Naive B cell (primary cell): ENCODE data around the gene C1QL1. TPM values are rescaled to one million over a fixed set of nuclear protein-coding genes. Genes with fewer than 3 reads are reported as not detected.

Source experiments
- ATAC-seq, 2 donors: fragments of 150-1000 bp; cut with Tn5 transposase; 2 replicates each; pipeline ENCODE4 v1.10.0; 2021; ENCODE audit warnings: low read depth in 2 of 2, mild to moderate bottlenecking in 2 of 2, moderate library complexity in 2 of 2
- DNase-seq: peaks from one replicate; pipeline ENCODE4 v3.0.0; 2022
- H3K27ac Mint-ChIP-seq, 6 donors: one replicate each; pipeline ENCODE4 v1.8.0; 2020 to 2022; ENCODE audit warnings: mild to moderate bottlenecking in 6 of 6, mixed read lengths in 6 of 6, moderate library complexity in 5 of 6, inconsistent platforms in 2 of 6
- H3K27me3 Mint-ChIP-seq, 3 donors: one replicate each; pipeline ENCODE4 v1.8.0; 2021 to 2022; ENCODE audit warnings: mixed read lengths in 3 of 3, mild to moderate bottlenecking in 1 of 3
- H3K36me3 Mint-ChIP-seq, 2 donors: one replicate each; pipeline ENCODE4 v1.8.0; 2020 to 2022; ENCODE audit warnings: mixed read lengths in 2 of 2, inconsistent platforms in 1 of 2, mild to moderate bottlenecking in 1 of 2
- H3K4me1 Mint-ChIP-seq, 3 donors: one replicate each; pipeline ENCODE4 v1.8.0; 2020 to 2022; ENCODE audit warnings: mixed read lengths in 3 of 3, inconsistent platforms in 1 of 3, mild to moderate bottlenecking in 1 of 3, moderate library complexity in 1 of 3
- H3K4me3 Mint-ChIP-seq, 8 donors: one replicate each; pipeline ENCODE4 v1.8.0; 2020 to 2022; ENCODE audit warnings: mild to moderate bottlenecking in 8 of 8, mixed read lengths in 8 of 8, moderate library complexity in 8 of 8, inconsistent platforms in 2 of 8
- H3K9me3 Mint-ChIP-seq, 7 donors: one replicate each; pipeline ENCODE4 v1.8.0; 2020 to 2022; ENCODE audit warnings: mixed read lengths in 7 of 7, mild to moderate bottlenecking in 5 of 7, inconsistent platforms in 2 of 7, moderate library complexity in 1 of 7
- polyA plus RNA-seq, 6 donors: library from polyadenylated mRNA; unstranded; fragments of 300-500 nt; fragmentation: Illumina TruSeq; gene quantifications; one replicate each; pipeline ENCODE4 v1.2.3, GENCODE V29; 2021; ENCODE audit warnings: low read depth in 6 of 6

C1QL1 gene
- polyA plus RNA-seq, 6 donors from 2014 or later, result not detected

GRCh38 chr17:44928950-44929720 lies 39.0 kb downstream of the C1QL1 start:
- H3K4me3 Mint-ChIP-seq, result no peak overlapping the region
- ATAC-seq (no peak), DNase-seq (no peak)
- H3K27me3 Mint-ChIP-seq, result no peaks in the 10 kb centered on the region
- H3K27ac Mint-ChIP-seq, result peak overlapping the region in 1 of 6 donors; percentile 76
- H3K9me3 Mint-ChIP-seq, result no peaks in the 10 kb centered on the region
- H3K36me3 Mint-ChIP-seq, result no peaks in the 10 kb centered on the region
- no peaks in the 10 kb centered on the region for H3K4me1 Mint-ChIP-seq

GRCh38 chr17:44928136-44928535 lies 40.0 kb downstream of the C1QL1 start:
- H3K27ac Mint-ChIP-seq, result peak overlapping the region in 1 of 6 donors; percentile 63
- H3K27me3 Mint-ChIP-seq, result no peaks in the 10 kb centered on the region
- ATAC-seq (no peak), DNase-seq (no peak)
- H3K4me3 Mint-ChIP-seq, result no peak overlapping the region
- no peaks in the 10 kb centered on the region for H3K4me1 Mint-ChIP-seq
- H3K9me3 Mint-ChIP-seq, result no peaks in the 10 kb centered on the region
- no peaks in the 10 kb centered on the region for H3K36me3 Mint-ChIP-seq

- no peak for DNase-seq
- Mint-ChIP-seq H3K4me3 (peak overlapping the region in 1 of 8 donors; percentile 29), H3K27me3 (peaks cover 0 to 4% (median 0%) of the 10 kb centered on the region in 3 donors), H3K36me3 (no peaks in the 10 kb centered on the region), H3K9me3 (no peaks in the 10 kb centered on the region), H3K27ac (no peak overlapping the region), H3K4me1 (no peaks in the 10 kb centered on the region)
- ATAC-seq, result no peak
These were observed 40.4 kb downstream of the C1QL1 start for GRCh38 chr17:44927696-44928095.

- Mint-ChIP-seq H3K4me1 (no peaks in the 10 kb centered on the region), H3K4me3 (no peak overlapping the region), H3K27me3 (peaks cover 0 to 11% (median 0%) of the 10 kb centered on the region in 3 donors), H3K27ac (peak overlapping the region in 1 of 6 donors; percentile 51), H3K36me3 (no peaks in the 10 kb centered on the region), H3K9me3 (no peaks in the 10 kb centered on the region)
- no peak for DNase-seq
- no peak for ATAC-seq
These were observed 41.1 kb downstream of the C1QL1 start for GRCh38 chr17:44926821-44927525.

- H3K9me3 Mint-ChIP-seq, result no peaks in the 10 kb centered on the region
- peak overlapping the region in 2 of 6 donors; percentile 51 to 82 for H3K27ac Mint-ChIP-seq
- H3K4me1 Mint-ChIP-seq, result peaks cover under 1 to 3% (median 3%) of the 10 kb centered on the region in 3 donors
- no peak for DNase-seq
- H3K36me3 Mint-ChIP-seq, result no peaks in the 10 kb centered on the region
- no peak for ATAC-seq
- H3K27me3 Mint-ChIP-seq, result peaks cover 0 to 20% (median 7%) of the 10 kb centered on the region in 3 donors
- H3K4me3 Mint-ChIP-seq, result no peak overlapping the region
These were observed 42.1 kb downstream of the C1QL1 start for GRCh38 chr17:44925731-44926697.

- Mint-ChIP-seq H3K27ac (no peak overlapping the region), H3K36me3 (no peaks in the 10 kb centered on the region), H3K27me3 (peaks cover 0 to 29% (median 17%) of the 10 kb centered on the region in 3 donors), H3K9me3 (no peaks in the 10 kb centered on the region), H3K4me3 (no peak overlapping the region), H3K4me1 (peaks cover 10 to 14% (median 11%) of the 10 kb centered on the region in 3 donors)
- no peak for ATAC-seq
- DNase-seq, result no peak
These were observed 44.0 kb downstream of the C1QL1 start for GRCh38 chr17:44924107-44924544.

GRCh38 chr17:44922746-44923470 lies 45.2 kb downstream of the C1QL1 start:
- DNase-seq, result no peak
- no peak overlapping the region for H3K4me3 Mint-ChIP-seq

GRCh38 chr17:44922136-44922535 lies 46.0 kb downstream of the C1QL1 start:
- Mint-ChIP-seq H3K36me3 (no peaks in the 10 kb centered on the region), H3K9me3 (no peaks in the 10 kb centered on the region)

More at GRCh38 chr17:44922746-44923470, 45.2 kb downstream of the C1QL1 start:
- Mint-ChIP-seq H3K4me1 (peaks cover 10 to 14% (median 11%) of the 10 kb centered on the region in 3 donors), H3K27ac (peak overlapping the region in 1 of 6 donors; percentile 28), H3K27me3 (peaks cover 0 to 29% (median 17%) of the 10 kb centered on the region in 3 donors), H3K36me3 (no peaks in the 10 kb centered on the region), H3K9me3 (no peaks in the 10 kb centered on the region)
- ATAC-seq, result no peak

GRCh38 chr17:44921122-44921882 lies 46.8 kb downstream of the C1QL1 start:
- ATAC-seq, result no peak
- peaks cover 0 to 37% (median 19%) of the 10 kb centered on the region in 3 donors for H3K27me3 Mint-ChIP-seq
- no peak for DNase-seq
- no peak overlapping the region for H3K27ac Mint-ChIP-seq
- H3K4me3 Mint-ChIP-seq, result no peak overlapping the region
- no peaks in the 10 kb centered on the region for H3K36me3 Mint-ChIP-seq
- H3K4me1 Mint-ChIP-seq, result peaks cover 10 to 14% (median 11%) of the 10 kb centered on the region in 3 donors
- no peaks in the 10 kb centered on the region for H3K9me3 Mint-ChIP-seq

More at GRCh38 chr17:44922136-44922535, 46.0 kb downstream of the C1QL1 start:
- DNase-seq (no peak), ATAC-seq (no peak)
- Mint-ChIP-seq H3K27me3 (peaks cover 0 to 29% (median 17%) of the 10 kb centered on the region in 3 donors), H3K4me1 (peaks cover 10 to 14% (median 11%) of the 10 kb centered on the region in 3 donors), H3K27ac (no peak overlapping the region), H3K4me3 (no peak overlapping the region)

- no peak overlapping the region for H3K4me3 Mint-ChIP-seq
- ATAC-seq, result peak in 1 of 2 donors; percentile 24
- no peak overlapping the region for H3K27ac Mint-ChIP-seq
These were observed 47.5 kb downstream of the C1QL1 start for GRCh38 chr17:44920565-44920940.

GRCh38 chr17:44919885-44920564 lies 48.1 kb downstream of the C1QL1 start:
- H3K36me3 Mint-ChIP-seq, result no peaks in the 10 kb centered on the region
- H3K9me3 Mint-ChIP-seq, result no peaks in the 10 kb centered on the region
- no peak overlapping the region for H3K27ac Mint-ChIP-seq
- ATAC-seq, result peak; percentile 90 to 93
- peaks cover 0 to 43% (median 23%) of the 10 kb centered on the region in 3 donors for H3K27me3 Mint-ChIP-seq
- H3K4me1 Mint-ChIP-seq, result peaks cover 10 to 14% (median 11%) of the 10 kb centered on the region in 3 donors
- peak; percentile 50 for DNase-seq
- H3K4me3 Mint-ChIP-seq, result no peak overlapping the region

More at GRCh38 chr17:44920565-44920940, 47.5 kb downstream of the C1QL1 start:
- Mint-ChIP-seq H3K9me3 (no peaks in the 10 kb centered on the region), H3K4me1 (peaks cover 10 to 14% (median 11%) of the 10 kb centered on the region in 3 donors), H3K27me3 (peaks cover 0 to 41% (median 23%) of the 10 kb centered on the region in 3 donors), H3K36me3 (no peaks in the 10 kb centered on the region)
- no peak for DNase-seq
